ENCODE results near the gene TMEFF2.

Gene TMEFF2

DNA sequence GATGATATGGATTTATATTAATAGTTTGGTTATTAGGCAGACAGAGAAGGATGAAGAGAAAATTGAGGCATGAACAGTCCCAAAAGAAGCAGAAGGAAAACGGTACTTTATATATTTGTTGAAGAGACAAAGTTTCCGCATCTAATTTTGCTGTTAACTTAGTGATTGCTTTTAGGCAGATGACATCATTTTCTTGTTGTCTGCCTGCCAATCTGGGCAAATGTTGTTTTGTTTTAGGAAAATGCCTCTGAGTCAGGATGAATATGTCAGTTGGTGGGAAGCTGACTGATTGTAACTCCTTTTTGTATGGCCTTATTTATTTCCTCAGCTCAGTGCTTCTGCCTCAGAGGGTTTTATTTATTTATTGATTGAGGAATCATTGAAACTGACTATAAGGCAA, 295.3 kb downstream of the TMEFF2 start:
- DNase-seq (ENCODE audit: low spot score): peak; percentile 73
